ENCODE data around the gene PJA1. TPM values are rescaled to one million over a fixed set of nuclear protein-coding genes. Genes with fewer than 3 reads are reported as not detected.

PJA1 gene
- total RNA-seq, 2 experiments from 2014 or later: 15.4 to 19.5 TPM

- Mint-ChIP-seq H3K27me3 (no peaks in the 10 kb centered on the region), H3K4me1 (no peaks in the 10 kb centered on the region), H3K27ac (no peak overlapping the region), H3K36me3 (ENCODE audit: low read depth) (no peaks in the 10 kb centered on the region), H3K4me3 (no peak overlapping the region), H3K9me3 (no peaks in the 10 kb centered on the region)
- ChIA-PET CTCF (no interaction called here), POLR2A (no interaction called here)
- no peak for DNase-seq
Measured at GRCh38 chrX:69145714-69146113, 19.5 kb downstream of the PJA1 start.

DNA sequence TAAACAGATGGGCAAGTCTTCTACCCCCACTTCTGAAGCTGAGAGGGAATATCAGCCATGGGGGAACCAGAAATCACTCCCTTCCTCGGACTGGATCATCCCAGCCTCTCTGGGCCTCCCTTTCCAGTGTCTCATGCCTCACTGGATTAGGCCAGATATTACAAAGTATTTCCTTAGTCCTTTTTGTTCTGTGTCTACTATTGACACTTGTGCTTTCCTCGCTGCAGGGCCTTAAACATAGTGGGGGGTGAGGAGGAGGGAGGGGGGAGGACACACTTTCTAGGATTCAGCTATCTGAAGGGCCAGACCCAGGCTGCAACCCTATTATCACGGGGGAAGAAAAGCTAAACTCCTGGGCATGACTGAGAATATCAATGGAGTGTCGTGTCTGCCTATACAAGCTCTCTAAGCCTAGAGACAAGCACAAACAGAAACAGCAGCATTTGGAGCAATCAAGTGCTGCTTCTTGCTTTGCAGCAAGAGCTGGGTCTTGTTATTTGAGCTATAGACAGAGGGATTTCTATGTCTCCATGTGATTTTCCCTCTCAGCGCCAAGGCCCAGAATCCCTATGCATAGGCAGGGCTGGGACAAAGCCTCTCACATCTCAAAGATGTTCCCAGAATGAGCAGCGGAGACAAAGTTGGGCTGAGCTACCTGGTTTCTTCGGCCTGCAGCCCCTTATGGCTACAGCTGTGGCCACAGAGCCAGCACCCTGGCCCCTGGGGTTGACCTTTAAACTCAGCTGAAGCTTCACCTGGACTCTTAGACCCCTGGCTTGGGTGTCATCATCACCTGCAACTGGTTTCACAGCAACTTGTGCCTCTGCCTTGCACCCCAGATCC, 20.2 kb downstream of the PJA1 start:
- no peak overlapping the region for H3K27ac Mint-ChIP-seq
- ChIA-PET POLR2A (no interaction called here), CTCF (no interaction called here)
- H3K9me3 Mint-ChIP-seq: no peaks in the 10 kb centered on the region
- H3K36me3 Mint-ChIP-seq (ENCODE audit: low read depth): no peaks in the 10 kb centered on the region
- no peak for DNase-seq
- H3K4me3 Mint-ChIP-seq: no peak overlapping the region
- no peaks in the 10 kb centered on the region for H3K4me1 Mint-ChIP-seq
- no peaks in the 10 kb centered on the region for H3K27me3 Mint-ChIP-seq

- CTCF ChIA-PET: no interaction called here
- H3K36me3 Mint-ChIP-seq (ENCODE audit: low read depth): no peaks in the 10 kb centered on the region
- no peaks in the 10 kb centered on the region for H3K9me3 Mint-ChIP-seq
- H3K27me3 Mint-ChIP-seq: no peaks in the 10 kb centered on the region
- no peak for DNase-seq
- H3K4me3 Mint-ChIP-seq: no peak overlapping the region
- POLR2A ChIA-PET: no interaction called here
- H3K4me1 Mint-ChIP-seq: no peaks in the 10 kb centered on the region
- no peak overlapping the region for H3K27ac Mint-ChIP-seq
Measured at GRCh38 chrX:69143530-69143929, 21.7 kb downstream of the PJA1 start.

DNA sequence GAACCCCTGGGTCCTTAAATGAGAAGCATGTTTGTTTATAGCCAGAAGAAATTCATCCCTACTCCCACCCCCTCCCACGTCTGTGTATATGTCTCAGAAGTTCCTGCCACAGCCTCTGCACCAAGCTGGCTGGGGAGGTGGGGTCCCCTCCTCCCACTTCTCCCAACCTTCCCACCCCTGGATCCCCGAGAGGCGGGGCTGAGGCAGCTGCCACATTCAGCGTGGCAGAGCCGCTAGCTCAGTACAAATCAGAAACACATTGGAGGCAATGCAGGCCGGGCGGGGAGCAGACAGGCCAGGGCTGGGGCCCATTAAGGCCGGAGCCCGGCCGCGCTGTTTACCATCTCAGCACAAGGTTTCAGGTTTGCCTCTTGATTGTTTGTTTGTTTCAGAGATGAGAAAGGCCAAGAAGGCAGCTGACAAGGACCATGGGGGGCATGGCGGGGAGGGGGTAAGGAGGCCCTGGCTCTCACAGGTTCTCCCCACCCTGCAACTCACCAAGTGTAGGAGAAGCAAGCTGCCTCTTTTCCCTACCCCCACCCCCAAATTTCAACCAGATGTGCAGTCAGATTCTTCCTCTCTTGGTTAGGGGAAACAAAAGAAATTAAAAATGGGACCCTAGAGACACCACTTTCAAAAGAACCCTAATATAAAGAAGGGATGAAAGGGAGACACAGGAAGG, 22.3 kb downstream of the PJA1 start:
- Mint-ChIP-seq H3K27ac (no peak overlapping the region), H3K4me1 (no peaks in the 10 kb centered on the region), H3K4me3 (no peak overlapping the region), H3K36me3 (ENCODE audit: low read depth) (no peaks in the 10 kb centered on the region), H3K9me3 (no peaks in the 10 kb centered on the region), H3K27me3 (no peaks in the 10 kb centered on the region)
- CTCF ChIA-PET: no interaction called here
- POLR2A ChIA-PET: no interaction called here
- no peak for DNase-seq

DNA sequence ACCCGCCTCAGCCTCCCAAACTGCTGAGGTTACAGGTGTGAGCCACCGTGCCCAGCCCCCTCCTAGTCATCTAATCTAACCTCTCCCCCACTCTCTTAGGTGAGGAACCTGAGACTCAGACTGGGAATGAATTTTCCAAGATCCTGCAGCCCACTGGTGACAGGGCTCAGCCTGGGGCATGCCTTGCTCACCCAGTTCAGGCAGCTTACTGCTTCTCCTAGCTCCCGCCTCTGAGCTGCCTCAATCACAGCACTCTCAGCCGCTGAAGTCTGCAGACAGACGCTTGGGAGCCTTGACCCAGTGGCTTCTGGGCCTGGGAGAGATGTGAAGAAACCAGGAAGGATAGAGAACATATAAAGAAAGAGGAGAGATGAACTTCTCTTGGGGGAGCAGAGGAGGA, 24.4 kb downstream of the PJA1 start:
- no peak overlapping the region for H3K27ac Mint-ChIP-seq
- no peaks in the 10 kb centered on the region for H3K4me1 Mint-ChIP-seq
- H3K36me3 Mint-ChIP-seq (ENCODE audit: low read depth): no peaks in the 10 kb centered on the region
- ChIA-PET CTCF (no interaction called here), POLR2A (no interaction called here)
- H3K27me3 Mint-ChIP-seq: peaks cover 2% of the 10 kb centered on the region
- H3K9me3 Mint-ChIP-seq: no peaks in the 10 kb centered on the region
- no peak for DNase-seq
- no peak overlapping the region for H3K4me3 Mint-ChIP-seq

DNA sequence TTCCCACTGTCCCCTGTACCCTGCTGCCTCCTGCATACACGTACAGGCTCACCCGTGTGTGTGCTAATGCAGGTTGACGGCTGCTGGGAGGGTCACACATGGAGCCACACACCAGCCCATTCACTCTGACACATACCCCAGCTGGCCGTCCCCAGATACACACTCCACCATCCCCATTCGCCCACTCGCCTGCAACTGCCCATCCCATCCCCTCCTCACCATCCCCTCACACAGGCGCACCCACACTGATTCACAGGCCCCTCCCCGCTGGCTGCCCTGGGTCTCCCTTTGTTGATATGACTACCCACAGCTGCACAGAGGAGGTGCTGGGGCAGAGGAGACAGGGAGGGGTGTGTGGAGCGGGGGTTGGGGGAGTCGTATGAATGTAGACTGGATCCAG, 25.7 kb downstream of the PJA1 start:
- Mint-ChIP-seq H3K4me3 (no peak overlapping the region), H3K4me1 (no peaks in the 10 kb centered on the region), H3K9me3 (no peaks in the 10 kb centered on the region), H3K36me3 (ENCODE audit: low read depth) (no peaks in the 10 kb centered on the region), H3K27ac (no peak overlapping the region), H3K27me3 (peaks cover 2% of the 10 kb centered on the region)
- CTCF ChIA-PET: interaction anchor here (0.6 kb wide), 1 partner anchor 285 kb away, joined by 3 read pairs; no protein-coding TSS in a partner anchor
- POLR2A ChIA-PET: no interaction called here
- no peak for DNase-seq

GRCh38 chrX:69138512-69138911, 26.7 kb downstream of the PJA1 start:
- H3K9me3 Mint-ChIP-seq: no peaks in the 10 kb centered on the region
- no peaks in the 10 kb centered on the region for H3K4me1 Mint-ChIP-seq
- H3K27me3 Mint-ChIP-seq: peaks cover 6% of the 10 kb centered on the region
- CTCF ChIA-PET: no interaction called here
- no peak overlapping the region for H3K4me3 Mint-ChIP-seq
- H3K27ac Mint-ChIP-seq: no peak overlapping the region
- H3K36me3 Mint-ChIP-seq (ENCODE audit: low read depth): no peaks in the 10 kb centered on the region
- POLR2A ChIA-PET: no interaction called here
- DNase-seq: no peak

DNA sequence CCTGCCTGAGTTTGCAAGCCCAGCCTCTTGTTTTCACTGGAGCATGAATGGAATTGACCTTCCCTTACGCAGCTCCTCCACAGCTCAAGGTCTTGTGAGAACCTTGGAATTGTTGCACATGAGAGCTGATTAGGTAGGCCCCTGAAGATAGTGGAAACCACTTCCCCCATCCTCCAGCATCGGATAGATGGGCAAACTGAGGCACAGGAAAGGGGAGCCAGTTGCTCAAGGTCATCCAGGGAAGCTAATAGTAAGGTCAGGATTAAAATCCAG, 27.2 kb downstream of the PJA1 start:
- Mint-ChIP-seq H3K9me3 (no peaks in the 10 kb centered on the region), H3K27me3 (peaks cover 8% of the 10 kb centered on the region), H3K27ac (no peak overlapping the region), H3K4me1 (no peaks in the 10 kb centered on the region), H3K4me3 (no peak overlapping the region), H3K36me3 (ENCODE audit: low read depth) (no peaks in the 10 kb centered on the region)
- no peak for DNase-seq
- CTCF ChIA-PET: no interaction called here
- POLR2A ChIA-PET: no interaction called here

DNA sequence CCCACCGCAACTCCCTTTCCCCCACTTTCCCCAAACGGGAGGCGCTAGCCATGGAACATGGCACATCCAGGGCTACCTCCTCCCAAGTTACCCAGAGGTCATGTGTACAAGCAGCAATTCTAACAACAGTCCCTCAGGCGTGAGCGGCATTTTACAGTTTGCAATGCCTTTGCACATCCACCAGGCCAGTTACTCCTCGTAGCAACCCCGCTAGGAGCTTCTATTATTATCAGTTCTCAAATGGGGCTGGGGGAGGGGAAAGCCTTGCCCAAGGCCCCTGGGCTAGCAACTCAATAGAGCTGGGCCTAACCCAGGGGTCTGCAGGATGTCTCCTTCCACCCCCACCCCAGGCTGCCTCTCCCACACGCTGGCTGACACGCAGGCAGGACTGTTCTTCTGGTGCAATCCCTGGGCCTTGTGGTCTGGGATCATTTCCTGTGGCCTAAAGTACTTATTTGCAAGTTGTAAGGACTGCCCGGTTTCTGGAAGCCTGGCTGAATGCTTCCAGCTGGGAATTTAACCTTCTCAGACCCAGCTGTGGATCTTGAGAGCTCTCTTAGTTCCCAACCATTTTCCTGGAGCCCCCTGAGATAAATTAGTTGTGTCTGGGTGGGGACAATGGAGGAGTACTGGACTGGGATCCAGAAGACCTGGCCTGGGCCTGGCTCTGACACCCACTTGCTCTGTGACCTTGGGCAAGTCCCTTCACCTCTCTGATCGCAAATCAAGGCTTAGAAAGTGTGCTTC, 27.7 kb downstream of the PJA1 start:
- no peak for DNase-seq
- CTCF ChIA-PET: no interaction called here
- no peaks in the 10 kb centered on the region for H3K9me3 Mint-ChIP-seq
- no peak overlapping the region for H3K27ac Mint-ChIP-seq
- H3K4me3 Mint-ChIP-seq: no peak overlapping the region
- POLR2A ChIA-PET: no interaction called here
- H3K4me1 Mint-ChIP-seq: no peaks in the 10 kb centered on the region
- peaks cover 8% of the 10 kb centered on the region for H3K27me3 Mint-ChIP-seq
- no peaks in the 10 kb centered on the region for H3K36me3 Mint-ChIP-seq (ENCODE audit: low read depth)

- no peak for DNase-seq
- ChIA-PET POLR2A (no interaction called here), CTCF (no interaction called here)
- Mint-ChIP-seq H3K4me1 (no peaks in the 10 kb centered on the region), H3K36me3 (ENCODE audit: low read depth) (no peaks in the 10 kb centered on the region), H3K9me3 (no peaks in the 10 kb centered on the region), H3K4me3 (no peak overlapping the region), H3K27ac (no peak overlapping the region), H3K27me3 (peaks cover 8% of the 10 kb centered on the region)
Measured at GRCh38 chrX:69136546-69137331, 28.5 kb downstream of the PJA1 start.

GRCh38 chrX:69133921-69134542, 31.2 kb downstream of the PJA1 start:
- Mint-ChIP-seq H3K27ac (no peak overlapping the region), H3K4me1 (no peaks in the 10 kb centered on the region), H3K27me3 (peaks cover 8% of the 10 kb centered on the region), H3K36me3 (ENCODE audit: low read depth) (no peaks in the 10 kb centered on the region), H3K4me3 (no peak overlapping the region), H3K9me3 (no peaks in the 10 kb centered on the region)
- DNase-seq: no peak
- ChIA-PET CTCF (no interaction called here), POLR2A (no interaction called here)

DNA sequence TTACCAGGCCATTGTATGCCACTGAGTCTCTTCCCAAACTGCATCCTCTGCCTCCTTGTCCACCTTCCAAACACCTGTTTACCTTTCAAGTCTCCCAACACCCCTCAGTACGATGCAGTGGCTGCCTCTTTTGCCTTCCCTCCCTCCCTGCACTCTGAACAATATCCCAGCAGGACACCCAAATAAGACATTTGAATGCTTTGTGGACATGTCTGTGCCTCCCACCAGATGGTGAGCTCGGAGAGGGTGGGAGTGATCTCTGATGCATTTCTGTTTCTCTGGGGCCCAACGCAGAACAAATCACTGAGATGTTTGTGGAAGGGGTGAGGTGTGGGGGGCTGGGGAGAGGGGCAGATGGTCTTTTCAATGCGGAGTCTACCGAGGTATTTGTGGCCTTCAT, 33.4 kb downstream of the PJA1 start:
- DNase-seq: no peak
- no peak overlapping the region for H3K27ac Mint-ChIP-seq
- no peaks in the 10 kb centered on the region for H3K9me3 Mint-ChIP-seq
- peaks cover 16% of the 10 kb centered on the region for H3K27me3 Mint-ChIP-seq
- H3K4me1 Mint-ChIP-seq: no peaks in the 10 kb centered on the region
- POLR2A ChIA-PET: no interaction called here
- H3K4me3 Mint-ChIP-seq: no peak overlapping the region
- CTCF ChIA-PET: no interaction called here
- H3K36me3 Mint-ChIP-seq (ENCODE audit: low read depth): no peaks in the 10 kb centered on the region

- Mint-ChIP-seq H3K36me3 (ENCODE audit: low read depth) (no peaks in the 10 kb centered on the region), H3K27ac (no peak overlapping the region), H3K4me1 (no peaks in the 10 kb centered on the region), H3K4me3 (no peak overlapping the region), H3K27me3 (peaks cover 16% of the 10 kb centered on the region), H3K9me3 (no peaks in the 10 kb centered on the region)
- ChIA-PET POLR2A (no interaction called here), CTCF (interaction anchor here (0.6 kb wide), 1 partner anchor 930 kb away, joined by 4 read pairs; no protein-coding TSS in a partner anchor)
- no peak for DNase-seq
Measured at GRCh38 chrX:69130439-69130838, 34.8 kb downstream of the PJA1 start.
